Measurements from ENCODE around the gene FYTTD1.
A peak's percentile ranks its signal among the peaks of the same experiment; 100 is the strongest.

Gene FYTTD1

DNA sequence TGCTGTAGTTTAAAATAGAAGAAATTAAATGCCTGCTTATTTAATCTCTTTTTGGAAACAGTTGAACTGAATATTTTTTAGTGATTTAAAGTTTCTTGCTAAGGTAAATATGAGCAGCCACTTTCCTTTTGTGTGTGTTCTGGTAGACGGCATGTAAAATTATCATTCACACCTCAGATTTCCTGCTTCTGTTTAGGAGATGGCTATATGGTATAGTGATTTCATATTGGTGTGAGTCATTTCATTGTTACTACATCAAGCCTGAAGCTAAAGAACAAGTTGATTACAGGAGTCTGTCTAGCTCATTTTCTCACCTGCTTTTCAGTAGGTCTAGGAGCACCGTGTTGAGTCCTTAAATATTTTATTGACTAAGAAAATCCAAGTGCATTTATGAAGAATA, 43.6 kb downstream of the FYTTD1 start:
- H3K27ac ChIP-seq = no peak overlapping the region
- TF ChIP-seq ZFX (IDR thresholded peaks at IDR 0.05) = no peak
- TF ChIP-seq, protein P1, sequence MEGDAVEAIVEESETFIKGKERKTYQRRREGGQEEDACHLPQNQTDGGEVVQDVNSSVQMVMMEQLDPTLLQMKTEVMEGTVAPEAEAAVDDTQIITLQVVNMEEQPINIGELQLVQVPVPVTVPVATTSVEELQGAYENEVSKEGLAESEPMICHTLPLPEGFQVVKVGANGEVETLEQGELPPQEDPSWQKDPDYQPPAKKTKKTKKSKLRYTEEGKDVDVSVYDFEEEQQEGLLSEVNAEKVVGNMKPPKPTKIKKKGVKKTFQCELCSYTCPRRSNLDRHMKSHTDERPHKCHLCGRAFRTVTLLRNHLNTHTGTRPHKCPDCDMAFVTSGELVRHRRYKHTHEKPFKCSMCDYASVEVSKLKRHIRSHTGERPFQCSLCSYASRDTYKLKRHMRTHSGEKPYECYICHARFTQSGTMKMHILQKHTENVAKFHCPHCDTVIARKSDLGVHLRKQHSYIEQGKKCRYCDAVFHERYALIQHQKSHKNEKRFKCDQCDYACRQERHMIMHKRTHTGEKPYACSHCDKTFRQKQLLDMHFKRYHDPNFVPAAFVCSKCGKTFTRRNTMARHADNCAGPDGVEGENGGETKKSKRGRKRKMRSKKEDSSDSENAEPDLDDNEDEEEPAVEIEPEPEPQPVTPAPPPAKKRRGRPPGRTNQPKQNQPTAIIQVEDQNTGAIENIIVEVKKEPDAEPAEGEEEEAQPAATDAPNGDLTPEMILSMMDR (conservative IDR thresholded peaks at IDR 0.05) = no peak

DNA sequence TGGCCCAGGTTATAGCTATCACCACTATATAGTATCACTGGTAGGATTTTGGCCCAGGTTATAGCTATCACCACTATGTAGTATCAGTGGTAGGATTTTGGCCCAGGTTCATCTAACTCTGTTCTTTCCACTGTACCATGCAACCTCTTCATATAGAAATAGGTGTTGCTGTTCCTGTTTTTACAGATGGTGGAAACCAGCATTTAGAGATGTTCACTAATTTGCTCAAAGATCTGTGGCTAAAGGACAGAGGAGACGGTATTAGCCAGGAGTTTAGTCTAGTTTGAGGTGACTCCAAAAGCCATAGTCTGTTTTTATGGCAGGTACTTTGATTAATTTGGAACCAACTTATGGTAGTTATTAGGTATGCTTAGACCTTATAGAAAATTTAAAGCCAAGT, 44.4 kb downstream of the FYTTD1 start:
- no peak for TF ChIP-seq ZFX (IDR thresholded peaks at IDR 0.05)
- TF ChIP-seq, protein P1 (conservative IDR thresholded peaks at IDR 0.05) = no peak
- H3K27ac ChIP-seq = no peak overlapping the region

DNA sequence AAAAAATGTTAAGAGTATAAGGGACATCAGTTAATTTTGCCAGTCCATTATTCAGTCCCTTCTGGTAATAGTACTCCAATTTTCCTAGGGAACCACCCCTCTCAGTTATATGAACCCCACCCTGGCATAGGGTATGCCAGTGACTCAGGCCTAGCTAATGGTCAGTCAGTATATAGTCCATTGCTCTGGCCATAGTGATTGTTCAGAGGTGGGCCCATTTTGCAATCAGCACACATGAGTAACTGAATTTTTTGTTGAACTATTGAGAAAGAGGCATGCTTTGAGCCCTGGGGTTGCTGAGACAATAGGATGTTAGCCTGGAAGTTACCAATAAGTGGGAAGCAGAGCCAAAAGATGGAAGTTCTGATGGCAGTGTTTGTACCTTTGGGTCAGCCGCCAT, 45.5 kb downstream of the FYTTD1 start:
- H3K27ac ChIP-seq = no peak overlapping the region

DNA sequence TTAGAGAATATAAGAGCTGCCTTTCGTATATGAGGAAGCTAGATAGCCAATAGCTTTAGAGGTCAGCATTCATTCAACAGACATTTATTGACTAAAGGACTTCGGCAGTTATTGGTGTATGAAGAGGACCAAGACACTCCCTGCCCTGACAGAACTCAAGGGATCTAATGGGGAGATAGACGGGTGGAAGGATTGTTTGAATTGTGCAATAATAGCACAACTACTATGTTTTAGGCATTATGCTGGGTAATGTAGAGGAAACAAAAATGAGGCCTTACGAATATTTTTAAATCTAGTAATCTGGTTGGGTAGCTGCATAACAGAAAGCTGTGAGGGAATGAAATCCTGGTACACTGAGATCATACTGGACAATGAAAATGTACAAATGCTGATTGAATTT, 46.4 kb downstream of the FYTTD1 start:
- TF ChIP-seq ZFX (IDR thresholded peaks at IDR 0.05) = no peak
- TF ChIP-seq, protein P1 (conservative IDR thresholded peaks at IDR 0.05) = no peak
- no peak overlapping the region for H3K27ac ChIP-seq

More for the DNA sequence above, 45.5 kb downstream of the FYTTD1 start:
- TF ChIP-seq, protein P1 (conservative IDR thresholded peaks at IDR 0.05) = no peak
- no peak for TF ChIP-seq ZFX (IDR thresholded peaks at IDR 0.05)

DNA sequence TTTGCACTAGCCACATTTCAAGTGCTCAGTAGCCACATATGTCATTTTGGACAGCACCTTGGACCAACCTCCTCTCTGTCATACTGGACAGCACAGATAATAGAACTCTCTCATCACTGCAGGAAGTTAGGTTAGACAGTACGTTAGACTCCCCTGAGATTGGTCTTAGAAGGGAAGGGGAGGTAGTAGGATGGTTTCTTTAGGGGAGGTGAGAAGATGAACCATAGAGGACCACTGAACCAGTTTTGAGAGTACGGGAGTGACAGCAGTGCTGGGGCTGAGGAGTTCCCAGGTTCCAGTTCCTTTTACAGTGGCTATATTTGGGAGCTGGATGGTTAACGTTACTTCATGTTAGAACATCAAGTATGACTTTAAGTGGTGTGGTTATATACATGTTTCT, 49.2 kb downstream of the FYTTD1 start:
- TF ChIP-seq ZFX (IDR thresholded peaks at IDR 0.05) = no peak
- TF ChIP-seq, protein P1 (conservative IDR thresholded peaks at IDR 0.05) = no peak
- H3K27ac ChIP-seq = no peak overlapping the region

DNA sequence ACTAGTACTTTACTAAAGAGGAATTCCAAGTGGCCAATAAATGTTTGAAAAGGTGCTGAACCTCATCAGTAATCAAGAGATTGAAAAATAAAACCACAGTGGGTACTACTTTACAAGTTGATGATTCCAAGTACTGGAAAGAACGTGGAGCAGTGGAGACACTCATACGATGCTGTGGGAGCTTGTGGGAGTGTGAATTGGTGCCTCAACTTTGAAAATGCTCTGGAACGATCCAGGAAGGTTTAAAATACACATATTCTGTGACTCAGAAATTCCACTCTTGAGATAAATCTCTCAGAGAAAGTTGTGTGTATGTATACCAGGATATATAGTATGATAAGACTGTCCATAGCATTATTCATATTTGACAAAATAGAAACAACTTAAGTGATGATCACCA, 50.7 kb downstream of the FYTTD1 start:
- no peak overlapping the region for H3K27ac ChIP-seq

DNA sequence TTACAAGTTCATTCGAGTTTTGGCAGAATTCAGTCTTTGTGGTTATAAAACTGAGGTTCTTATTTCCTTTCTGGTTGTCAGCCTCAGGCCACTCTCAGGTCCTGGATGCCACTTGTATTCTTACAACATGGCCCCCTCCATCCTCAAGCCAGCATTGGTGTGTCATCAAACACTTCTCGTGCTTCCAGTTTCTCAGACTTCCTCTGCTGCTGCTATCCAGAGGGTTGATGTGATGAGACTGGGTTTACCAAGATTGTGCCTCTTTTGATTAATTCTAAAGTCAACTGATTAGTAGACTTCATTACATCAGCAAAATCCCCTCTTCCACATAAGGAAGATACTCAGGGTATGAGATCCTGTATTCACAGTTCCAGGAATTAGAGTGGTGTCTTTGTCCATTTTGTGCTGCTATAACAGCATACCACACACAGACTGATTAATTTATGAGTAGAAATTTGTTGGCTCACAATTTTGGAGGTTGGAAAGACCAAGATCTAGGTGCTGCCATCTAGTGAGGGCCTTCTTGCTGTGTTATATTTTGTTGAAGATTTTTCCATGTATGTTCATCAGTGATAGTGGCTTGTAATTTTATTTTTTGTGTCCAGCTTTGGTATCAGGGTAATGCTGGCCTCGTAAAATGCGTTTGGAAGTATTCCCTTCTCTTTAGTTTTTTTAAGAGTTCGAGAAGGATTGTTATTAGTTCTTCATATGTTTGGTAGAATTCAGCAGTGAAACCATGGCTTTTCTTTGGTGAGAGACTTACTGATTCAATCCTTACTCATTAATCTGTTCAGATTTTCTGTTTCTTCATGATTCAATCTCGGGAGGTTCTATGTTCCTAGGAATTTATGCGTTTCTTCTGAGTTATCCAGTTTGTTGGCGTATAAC, 52.5 kb downstream of the FYTTD1 start:
- H3K27ac ChIP-seq = no peak overlapping the region
- no peak for TF ChIP-seq ZFX (IDR thresholded peaks at IDR 0.05)
- TF ChIP-seq, protein P1 (conservative IDR thresholded peaks at IDR 0.05) = peak; percentile 77

More for the DNA sequence above, 50.7 kb downstream of the FYTTD1 start:
- no peak for TF ChIP-seq ZFX (IDR thresholded peaks at IDR 0.05)
- TF ChIP-seq, protein P1 (conservative IDR thresholded peaks at IDR 0.05) = no peak

All from C4-2B (cell line).